ENCODE results near the gene NCF2. TPM values are rescaled to one million over a fixed set of nuclear protein-coding genes. Genes with fewer than 3 reads are reported as not detected.

Gene NCF2
- total RNA-seq, 3 donors from 2014 or later (not counting 1 experiment from before 2014, with no cell fraction given) = 10.4 to 21.7 (median 14.8) TPM

- Mint-ChIP-seq H3K9me3 (no peaks in the 10 kb centered on the region), H3K36me3 (no peaks in the 10 kb centered on the region), H3K4me1 (peaks cover 37 to 45% of the 10 kb centered on the region in 2 donors), H3K27me3 (ENCODE audit: low read depth in 2 of 2) (peaks cover 3 to 10% of the 10 kb centered on the region in 2 donors), H3K4me3 (peak overlapping the region; percentile 99), H3K27ac (peak overlapping the region; percentile 92 to 99)
- DNase-seq (peak in 1 of 2 donors; percentile 64), ATAC-seq (no peak)
- H3K4me3 ChIP-seq (ENCODE audit: low read length) = peak overlapping the region; percentile 62
- H3K4me1 ChIP-seq (ENCODE audit: control insufficient read depth, insufficient read depth, low read length) = peaks cover 13% of the 10 kb centered on the region
- TF ChIP-seq CTCF (IDR thresholded peaks at IDR 0.05) = no peak
- intact Hi-C loops (cut with micrococcal nuclease) = no loop called here
- H3K27ac ChIP-seq (ENCODE audit: low read length) = peak overlapping the region; percentile 49
- peaks cover 11% of the 10 kb centered on the region for H3K36me3 ChIP-seq (ENCODE audit: control insufficient read depth, insufficient read depth, low read length)
- no peaks in the 10 kb centered on the region for H3K9me3 ChIP-seq (ENCODE audit: control insufficient read depth, insufficient read depth, low read length)
- no peaks in the 10 kb centered on the region for H3K27me3 ChIP-seq (ENCODE audit: control insufficient read depth, insufficient read depth, low read length)
- 6% methylated on average over 15 of the region's 15 CpGs for WGBS (ENCODE audit: insufficient coverage)
These were observed 46.0 kb upstream of the NCF2 start for GRCh38 chr1:183636334-183636682.

GRCh38 chr1:183635606-183636333 lies 45.5 kb upstream of the NCF2 start, which contains the start of gene ARPC5:
ARPC5 (minus strand) TSS chr1:183635783; CDS start chr1:183635659, 124 bp downstream.
- H3K36me3 ChIP-seq (ENCODE audit: control insufficient read depth, insufficient read depth, low read length) = peaks cover 13% of the 10 kb centered on the region
- intact Hi-C loops (cut with micrococcal nuclease) = loop anchor here (2.0 kb wide), 1 partner anchor 165 kb away; no protein-coding TSS in a partner anchor
- no peak for TF ChIP-seq CTCF (IDR thresholded peaks at IDR 0.05)
- Mint-ChIP-seq H3K27me3 (ENCODE audit: low read depth in 2 of 2) (peaks cover 0 to 7% of the 10 kb centered on the region in 2 donors), H3K36me3 (no peaks in the 10 kb centered on the region), H3K27ac (peak within 1 kb of the TSS; percentile 92 to 99), H3K9me3 (no peaks in the 10 kb centered on the region), H3K4me3 (peak within 1 kb of the TSS; percentile 99), H3K4me1 (peaks cover 40 to 47% of the 10 kb centered on the region in 2 donors)
- H3K4me3 ChIP-seq (ENCODE audit: low read length) = peak within 1 kb of the TSS; percentile 62
- H3K9me3 ChIP-seq (ENCODE audit: control insufficient read depth, insufficient read depth, low read length) = no peaks in the 10 kb centered on the region
- WGBS (ENCODE audit: insufficient coverage) = under 1% methylated on average over 65 of the region's 65 CpGs
- DNase-seq = peak; percentile 89 to 98
- peak; percentile 83 to 93 (median 86) for ATAC-seq
- H3K27ac ChIP-seq (ENCODE audit: low read length) = peak within 1 kb of the TSS; percentile 49
- H3K4me1 ChIP-seq (ENCODE audit: control insufficient read depth, insufficient read depth, low read length) = peaks cover 16% of the 10 kb centered on the region
- H3K27me3 ChIP-seq (ENCODE audit: control insufficient read depth, insufficient read depth, low read length) = no peaks in the 10 kb centered on the region

GRCh38 chr1:183635099-183635605 lies 44.9 kb upstream of the NCF2 start:
- H3K4me1 Mint-ChIP-seq = peaks cover 46 to 54% of the 10 kb centered on the region in 2 donors
- peak overlapping the region; percentile 92 to 99 for H3K27ac Mint-ChIP-seq
- peak; percentile 23 to 46 for DNase-seq
- peak overlapping the region; percentile 62 for H3K4me3 ChIP-seq (ENCODE audit: low read length)
- peak overlapping the region; percentile 99 for H3K4me3 Mint-ChIP-seq
- peak overlapping the region; percentile 39 for H3K27ac ChIP-seq (ENCODE audit: low read length)
- H3K9me3 Mint-ChIP-seq = no peaks in the 10 kb centered on the region
- WGBS (ENCODE audit: insufficient coverage) = under 1% methylated on average over 42 of the region's 42 CpGs
- H3K36me3 ChIP-seq (ENCODE audit: control insufficient read depth, insufficient read depth, low read length) = peaks cover 19% of the 10 kb centered on the region
- ATAC-seq = peak in 2 of 3 donors; percentile 11 to 12
- peaks cover 0 to 7% of the 10 kb centered on the region in 2 donors for H3K27me3 Mint-ChIP-seq (ENCODE audit: low read depth in 2 of 2)
- TF ChIP-seq CTCF (IDR thresholded peaks at IDR 0.05) = no peak
- no peaks in the 10 kb centered on the region for H3K36me3 Mint-ChIP-seq
- no peaks in the 10 kb centered on the region for H3K27me3 ChIP-seq (ENCODE audit: control insufficient read depth, insufficient read depth, low read length)
- H3K4me1 ChIP-seq (ENCODE audit: control insufficient read depth, insufficient read depth, low read length) = peaks cover 16% of the 10 kb centered on the region
- intact Hi-C loops (cut with micrococcal nuclease) = loop anchor here (2.0 kb wide), 1 partner anchor 164 kb away; no protein-coding TSS in a partner anchor
- H3K9me3 ChIP-seq (ENCODE audit: control insufficient read depth, insufficient read depth, low read length) = no peaks in the 10 kb centered on the region
